OCI-LY7 (cell line): ENCODE data around the gene LYPLA2. TPM values are rescaled to one million over a fixed set of nuclear protein-coding genes. Genes with fewer than 3 reads are reported as not detected.
A peak's percentile ranks its signal among the peaks of the same experiment; 100 is the strongest.

Source experiments
- BruUV-seq: library from RNA; stranded (reverse); fragments of 400-500 nt; replicated peaks from 2 replicates; lab custom pipeline; 2021; lab: Mats Ljungman, UMichigan
- CTCF ChIA-PET: fragments of 300-600 bp; sonication (Branson Sonifier 250); formaldehyde crosslinking; loops from one replicate; lab custom pipeline; 2022; ENCODE audit warnings: antibody characterized with exemption; ENCODE audit not compliant: unreplicated experiment; lab: Charles Lee
- POLR2A ChIA-PET: fragments of 300-600 bp; sonication (Branson Sonifier 250); formaldehyde crosslinking; loops from one replicate; lab custom pipeline; 2022; ENCODE audit warnings: antibody characterized with exemption; lab: Charles Lee
- DNase-seq: peaks from one replicate; pipeline ENCODE4 v3.0.0-alpha.2; 2015; ENCODE audit warnings: low spot score
- H2AFZ ChIP-seq: fragments of 200-600 bp; sonication (generic), shearing (Covaris generic); 2 replicates; pipeline ENCODE4 v1.6.1; 2014; ENCODE audit warnings: mild to moderate bottlenecking, antibody characterized with exemption, low read length, moderate library complexity
- H3K27ac ChIP-seq: fragments of 200-600 bp; sonication (generic); 2 replicates; pipeline ENCODE4 v1.5.1; 2014; ENCODE audit warnings: mixed run types, low read depth, mild to moderate bottlenecking, moderate library complexity, low read length, inconsistent platforms; ENCODE audit not compliant: poor library complexity, severe bottlenecking
- H3K36me3 ChIP-seq: fragments of 200-600 bp; sonication (generic); 2 replicates; pipeline ENCODE4 v1.6.1; 2014; ENCODE audit warnings: mild to moderate bottlenecking, antibody characterized with exemption, low read length, moderate library complexity, mixed read lengths; ENCODE audit not compliant: insufficient read depth
- H3K4me1 ChIP-seq: fragments of 200-600 bp; sonication (generic); 2 replicates; pipeline ENCODE4 v1.5.1; 2014; ENCODE audit warnings: mild to moderate bottlenecking, low read length; ENCODE audit not compliant: insufficient read depth, poor library complexity, severe bottlenecking
- H3K4me2 ChIP-seq: fragments of 200-600 bp; sonication (generic); 2 replicates; pipeline ENCODE4 v1.6.1; 2014; ENCODE audit warnings: mild to moderate bottlenecking, low read length
- H3K4me3 ChIP-seq: fragments of 200-600 bp; sonication (generic); 2 replicates; pipeline ENCODE4 v1.5.1; 2014; ENCODE audit warnings: mild to moderate bottlenecking, low read depth, low read length; ENCODE audit not compliant: poor library complexity, severe bottlenecking
- H3K79me2 ChIP-seq: fragments of 200-600 bp; sonication (generic); 2 replicates; pipeline ENCODE4 v1.6.1; 2016; ENCODE audit warnings: low read depth, mild to moderate bottlenecking, low read length, moderate library complexity, mixed read lengths; ENCODE audit not compliant: insufficient read depth
- H3K9me2 ChIP-seq: fragments of 200-600 bp; sonication (generic); 2 replicates; pipeline ENCODE4 v1.6.1; 2016; ENCODE audit warnings: mild to moderate bottlenecking, low read length, mixed read lengths; ENCODE audit not compliant: insufficient read depth
- H3K9me3 ChIP-seq: fragments of 200-600 bp; sonication (generic); 2 replicates; pipeline ENCODE4 v1.6.1; 2014; ENCODE audit warnings: mild to moderate bottlenecking, mixed run types, low read length, mixed read lengths
- H4K20me1 ChIP-seq: fragments of 200-600 bp; sonication (generic); 2 replicates; pipeline ENCODE4 v1.6.1; 2014; ENCODE audit warnings: mild to moderate bottlenecking, antibody characterized with exemption, low read length, moderate library complexity, mixed read lengths; ENCODE audit not compliant: insufficient read depth
- EZH2phosphoT487 ChIP-seq: fragments of 200-600 bp; sonication (generic); IDR thresholded peaks from 2 replicates; pipeline ENCODE4 v1.6.1; 2018; ENCODE audit warnings: low read depth, borderline replicate concordance, mild to moderate bottlenecking, mixed run types, antibody characterized with exemption, low read length, moderate library complexity, mixed read lengths
- intact Hi-C: fragments of 100-400 bp; cut with micrococcal nuclease; formaldehyde crosslinking; loops from one replicate; pipeline ENCODE4 v1.10.0; 2022; ENCODE audit not compliant: unreplicated experiment
- total RNA-seq, 2 experiments: library from RNA; depleted of rRNA in 1 of 2; stranded (reverse); fragments of >200 nt in 1 of 2; shearing (Covaris generic) in 1 of 2; gene quantifications; 2 replicates each; pipeline ENCODE4 v1.2.3, GENCODE V29; 2014 to 2022
- TF ChIP-seq, protein P1 (sequence below): fragments of 200-600 bp; sonication (generic); conservative IDR thresholded peaks from 2 replicates; pipeline ENCODE4 v1.5.1; 2014; ENCODE audit warnings: mild to moderate bottlenecking, antibody characterized with exemption, low read length, moderate library complexity, mixed read lengths

The LYPLA2 gene
- total RNA-seq, 2 experiments from 2014 or later: 68.3 to 91.2 TPM

DNA sequence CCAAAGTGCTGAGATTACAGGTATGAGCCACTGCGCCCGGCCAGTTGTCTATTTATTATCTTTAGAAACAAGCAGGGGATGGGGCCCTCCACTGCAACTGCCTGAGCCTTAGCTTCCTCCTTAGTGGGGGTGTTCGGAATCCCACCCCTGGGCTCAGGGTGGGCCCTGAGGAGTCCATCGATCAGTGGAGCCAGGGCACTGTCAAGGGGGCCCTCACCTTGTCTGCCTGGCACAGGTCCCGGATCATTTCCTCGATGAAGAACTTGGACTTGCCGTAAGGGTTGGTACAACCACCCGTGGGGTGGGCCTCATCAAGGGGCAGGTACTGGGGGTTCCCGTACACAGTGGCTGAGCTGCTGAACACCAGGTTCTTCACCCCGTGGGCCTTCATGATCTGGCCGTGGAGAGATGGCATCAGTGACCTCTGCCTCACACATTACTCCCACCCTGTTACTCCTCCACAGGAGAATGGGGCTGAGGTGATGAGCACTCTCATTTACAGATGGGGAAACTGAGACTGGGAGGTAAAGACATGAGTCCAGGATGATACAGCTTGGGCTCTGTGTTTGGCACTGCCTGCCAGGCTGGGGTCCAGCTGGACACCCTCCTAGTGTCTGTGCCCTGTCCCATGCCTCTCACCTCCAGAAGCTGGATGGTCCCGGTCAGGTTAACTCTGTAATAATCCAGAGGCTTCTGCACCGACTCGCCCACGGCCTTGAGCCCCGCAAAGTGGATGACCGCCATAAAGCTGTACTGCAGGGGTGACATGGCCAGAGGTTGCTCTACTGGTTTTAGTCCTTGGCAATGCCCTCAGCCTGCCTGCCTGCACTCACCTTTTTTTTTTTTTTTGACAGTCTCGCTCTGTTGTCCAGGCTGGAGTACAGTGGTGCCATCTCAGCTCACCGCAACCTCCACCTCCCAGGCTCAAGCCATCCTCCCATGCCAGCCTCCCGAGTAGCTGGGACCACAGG is 6.8 kb downstream of the LYPLA2 start:
- POLR2A ChIA-PET: interaction anchor here (0.5 to 0.6 kb wide), 2 partner anchors 105 to 170 kb away, joined by 3 to 9 read pairs; no protein-coding TSS in a partner anchor
- no peak for DNase-seq
- no peaks in the 10 kb centered on the region for H3K9me2 ChIP-seq
- peaks cover 2% of the 10 kb centered on the region; the same call in 1 of the 2 replicates for H3K79me2 ChIP-seq
- no peak overlapping the region for H3K4me3 ChIP-seq
- no TSS peak for BruUV-seq
- no peak overlapping the region for H3K4me2 ChIP-seq
- intact Hi-C loops: no loop called here
- no peak overlapping the region for H3K27ac ChIP-seq
- no peaks in the 10 kb centered on the region for H3K9me3 ChIP-seq
- H4K20me1 ChIP-seq: no peaks in the 10 kb centered on the region
- peaks cover 44% of the 10 kb centered on the region for H3K36me3 ChIP-seq
- no peak for TF ChIP-seq EZH2phosphoT487
- TF ChIP-seq, protein P1, sequence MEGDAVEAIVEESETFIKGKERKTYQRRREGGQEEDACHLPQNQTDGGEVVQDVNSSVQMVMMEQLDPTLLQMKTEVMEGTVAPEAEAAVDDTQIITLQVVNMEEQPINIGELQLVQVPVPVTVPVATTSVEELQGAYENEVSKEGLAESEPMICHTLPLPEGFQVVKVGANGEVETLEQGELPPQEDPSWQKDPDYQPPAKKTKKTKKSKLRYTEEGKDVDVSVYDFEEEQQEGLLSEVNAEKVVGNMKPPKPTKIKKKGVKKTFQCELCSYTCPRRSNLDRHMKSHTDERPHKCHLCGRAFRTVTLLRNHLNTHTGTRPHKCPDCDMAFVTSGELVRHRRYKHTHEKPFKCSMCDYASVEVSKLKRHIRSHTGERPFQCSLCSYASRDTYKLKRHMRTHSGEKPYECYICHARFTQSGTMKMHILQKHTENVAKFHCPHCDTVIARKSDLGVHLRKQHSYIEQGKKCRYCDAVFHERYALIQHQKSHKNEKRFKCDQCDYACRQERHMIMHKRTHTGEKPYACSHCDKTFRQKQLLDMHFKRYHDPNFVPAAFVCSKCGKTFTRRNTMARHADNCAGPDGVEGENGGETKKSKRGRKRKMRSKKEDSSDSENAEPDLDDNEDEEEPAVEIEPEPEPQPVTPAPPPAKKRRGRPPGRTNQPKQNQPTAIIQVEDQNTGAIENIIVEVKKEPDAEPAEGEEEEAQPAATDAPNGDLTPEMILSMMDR: no peak
- H3K4me1 ChIP-seq: peaks cover 17% of the 10 kb centered on the region
- CTCF ChIA-PET: no interaction called here
- no peak overlapping the region for H2AFZ ChIP-seq

DNA sequence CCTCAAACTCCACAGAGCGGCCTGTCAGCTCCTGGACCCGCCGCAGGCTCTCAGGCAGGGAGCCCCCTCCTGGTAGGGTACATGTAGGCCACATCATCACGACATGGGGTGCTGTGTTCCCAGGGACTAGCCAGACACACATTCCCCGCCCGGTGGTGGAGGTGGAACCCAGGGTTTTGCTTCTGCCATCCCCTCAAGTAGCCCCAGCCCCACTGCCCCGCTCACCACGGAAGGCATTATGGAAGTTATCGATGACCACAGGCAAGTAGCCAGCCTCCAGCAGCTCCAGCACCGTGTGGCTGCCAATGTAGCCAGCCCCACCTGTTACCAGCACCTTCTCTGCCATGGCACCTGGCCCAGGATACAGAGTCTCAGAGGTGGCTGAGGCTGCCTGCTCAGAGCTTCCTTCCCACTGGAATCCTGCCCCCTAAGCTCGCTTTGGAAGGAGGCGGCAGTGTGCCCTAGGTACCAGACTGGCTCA is 7.8 kb downstream of the LYPLA2 start:
- H3K4me2 ChIP-seq: peak overlapping the region; percentile 74; the same call in 1 of the 2 replicates
- ChIA-PET CTCF (no interaction called here), POLR2A (interaction anchor here (0.5 to 0.8 kb wide), 2 partner anchors 51 to 111 kb away, joined by 3 to 4 read pairs; no protein-coding TSS in a partner anchor)
- H3K4me1 ChIP-seq: peaks cover 17% of the 10 kb centered on the region
- DNase-seq: no peak
- TF ChIP-seq EZH2phosphoT487: no peak
- TF ChIP-seq, protein P1: peak; percentile 63
- no peaks in the 10 kb centered on the region for H3K79me2 ChIP-seq
- no peaks in the 10 kb centered on the region for H3K9me3 ChIP-seq
- H4K20me1 ChIP-seq: no peaks in the 10 kb centered on the region
- no peak overlapping the region for H3K27ac ChIP-seq
- no TSS peak for BruUV-seq
- H2AFZ ChIP-seq: no peak overlapping the region
- intact Hi-C loops: no loop called here
- peaks cover 36% of the 10 kb centered on the region for H3K36me3 ChIP-seq
- no peaks in the 10 kb centered on the region for H3K9me2 ChIP-seq
- no peak overlapping the region for H3K4me3 ChIP-seq

DNA sequence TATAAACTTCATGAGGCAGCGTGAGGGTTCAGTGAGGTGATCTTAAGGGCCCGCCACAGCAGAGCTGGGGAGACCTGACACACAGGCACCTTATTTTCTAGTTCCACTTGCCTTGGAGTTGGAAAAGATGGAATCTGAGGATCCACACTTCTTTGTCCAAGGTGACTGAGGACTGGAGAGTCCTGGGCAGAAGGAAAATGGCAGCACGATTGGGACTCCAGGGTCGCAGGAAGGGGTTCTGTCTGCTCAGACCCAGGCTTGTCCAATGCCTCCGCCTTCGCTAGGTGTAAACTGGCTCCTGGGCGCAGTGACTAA is 8.3 kb downstream of the LYPLA2 start:
- Histone ChIP-seq H3K36me3 (peaks cover 36% of the 10 kb centered on the region), H2AFZ (no peak overlapping the region), H3K9me3 (no peaks in the 10 kb centered on the region), H3K9me2 (no peaks in the 10 kb centered on the region), H3K27ac (no peak overlapping the region), H3K79me2 (no peaks in the 10 kb centered on the region), H3K4me1 (peaks cover 17% of the 10 kb centered on the region), H3K4me3 (peak overlapping the region; percentile 76), H3K4me2 (peak overlapping the region; percentile 74), H4K20me1 (no peaks in the 10 kb centered on the region)
- no TSS peak for BruUV-seq
- no peak for DNase-seq
- CTCF ChIA-PET: no interaction called here
- POLR2A ChIA-PET: interaction anchor here (0.8 to 1.5 kb wide), 2 partner anchors 23 to 110 kb away, joined by 3 read pairs; no protein-coding TSS in a partner anchor
- TF ChIP-seq EZH2phosphoT487: no peak
- TF ChIP-seq, protein P1: no peak
- intact Hi-C loops: no loop called here
